ENCODE results near the gene GRB14.

The GRB14 gene

DNA sequence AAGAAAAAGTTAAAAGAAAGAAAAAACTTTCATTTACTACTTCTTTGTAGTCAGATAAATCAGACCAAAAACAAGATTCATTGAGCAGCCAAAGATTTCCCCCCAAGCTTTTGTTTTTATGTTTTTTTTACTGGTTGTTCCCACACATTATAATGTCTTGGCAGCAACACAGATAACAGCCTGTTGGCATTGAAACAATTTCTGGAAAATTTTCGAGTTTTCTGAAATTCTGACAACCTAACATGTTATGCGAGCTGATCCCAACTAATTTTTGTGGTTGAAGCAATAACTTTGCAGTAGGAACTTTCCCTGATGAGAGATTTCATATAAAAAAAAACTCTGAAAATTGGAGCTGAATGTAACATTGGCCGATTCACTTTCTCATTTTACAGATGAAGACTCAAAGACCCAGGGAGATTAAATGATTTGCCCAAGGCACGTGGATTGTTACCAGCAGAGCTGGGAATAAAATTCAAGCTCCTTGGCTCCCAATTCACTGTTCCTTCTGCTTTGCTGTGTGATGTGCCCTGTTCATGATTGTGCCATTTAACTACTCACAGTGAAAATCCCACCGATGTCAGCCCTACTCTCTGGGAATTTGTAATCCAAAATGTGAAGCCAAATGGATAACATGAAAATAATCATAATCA, 167.5 kb downstream of the GRB14 start:
- TF ChIP-seq CTCF (IDR thresholded peaks at IDR 0.05; ENCODE audit: borderline replicate concordance, extremely low read depth, low read length, poor library complexity, severe bottlenecking) (no peak), EZH2 (IDR thresholded peaks at IDR 0.05; ENCODE audit: borderline replicate concordance, low read depth, low read length, severe bottlenecking) (no peak)
- Histone ChIP-seq H3K79me2 (ENCODE audit: insufficient read depth, low read length) (no peaks in the 10 kb centered on the region), H3K4me2 (ENCODE audit: insufficient read depth, low read length) (no peak overlapping the region), H3K9me3 (ENCODE audit: insufficient read depth, low read length, severe bottlenecking) (no peaks in the 10 kb centered on the region), H2AFZ (ENCODE audit: low read depth, low read length) (no peak overlapping the region), H4K20me1 (ENCODE audit: insufficient read depth, low read length) (no peaks in the 10 kb centered on the region), H3K36me3 (ENCODE audit: insufficient read depth, low read length) (no peaks in the 10 kb centered on the region), H3K27ac (ENCODE audit: low read length) (no peak overlapping the region), H3K4me1 (ENCODE audit: insufficient read depth, low read length) (no peaks in the 10 kb centered on the region), H3K4me3 (ENCODE audit: low read depth in 1 of 2, low read length in 2 of 2) (no peak overlapping the region), H3K9ac (ENCODE audit: low read depth, low read length) (no peak overlapping the region), H3K27me3 (ENCODE audit: insufficient read depth, low read length, poor library complexity) (peaks cover 11% of the 10 kb centered on the region)
- ATAC-seq (ENCODE audit: insufficient read depth, low read depth) (no peak), DNase-seq (no peak)

DNA sequence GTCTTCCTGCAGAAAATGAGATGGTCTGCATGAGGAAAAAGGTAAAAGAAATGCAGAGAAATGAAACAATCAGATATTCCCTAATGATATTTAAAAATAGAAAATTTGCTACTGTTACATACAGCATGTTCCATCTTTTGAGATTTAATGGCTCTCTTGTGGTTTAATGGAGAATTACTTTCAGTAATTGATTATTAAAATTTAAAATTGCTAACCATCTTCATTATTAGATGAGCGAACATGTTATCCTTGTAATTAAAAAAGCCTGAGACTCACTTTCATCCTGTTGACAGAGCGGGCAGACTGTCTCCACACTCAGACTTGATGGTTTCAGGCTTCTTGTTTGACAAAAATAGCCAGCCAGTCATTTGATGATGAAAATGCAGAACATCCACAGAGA, 171.0 kb downstream of the GRB14 start:
- ATAC-seq (ENCODE audit: insufficient read depth, low read depth) (no peak), DNase-seq (no peak)
- Histone ChIP-seq H3K36me3 (ENCODE audit: insufficient read depth, low read length) (no peaks in the 10 kb centered on the region), H3K27me3 (ENCODE audit: insufficient read depth, low read length, poor library complexity) (peaks cover 8% of the 10 kb centered on the region), H4K20me1 (ENCODE audit: insufficient read depth, low read length) (no peaks in the 10 kb centered on the region), H2AFZ (ENCODE audit: low read depth, low read length) (no peak overlapping the region), H3K4me3 (ENCODE audit: low read depth in 1 of 2, low read length in 2 of 2) (no peak overlapping the region), H3K79me2 (ENCODE audit: insufficient read depth, low read length) (no peaks in the 10 kb centered on the region), H3K4me2 (ENCODE audit: insufficient read depth, low read length) (no peak overlapping the region), H3K9ac (ENCODE audit: low read depth, low read length) (no peak overlapping the region), H3K4me1 (ENCODE audit: insufficient read depth, low read length) (no peaks in the 10 kb centered on the region), H3K9me3 (ENCODE audit: insufficient read depth, low read length, severe bottlenecking) (no peaks in the 10 kb centered on the region), H3K27ac (ENCODE audit: low read length) (no peak overlapping the region)
- TF ChIP-seq CTCF (IDR thresholded peaks at IDR 0.05; ENCODE audit: borderline replicate concordance, extremely low read depth, low read length, poor library complexity, severe bottlenecking): no peak
- no peak for TF ChIP-seq EZH2 (IDR thresholded peaks at IDR 0.05; ENCODE audit: borderline replicate concordance, low read depth, low read length, severe bottlenecking)

DNA sequence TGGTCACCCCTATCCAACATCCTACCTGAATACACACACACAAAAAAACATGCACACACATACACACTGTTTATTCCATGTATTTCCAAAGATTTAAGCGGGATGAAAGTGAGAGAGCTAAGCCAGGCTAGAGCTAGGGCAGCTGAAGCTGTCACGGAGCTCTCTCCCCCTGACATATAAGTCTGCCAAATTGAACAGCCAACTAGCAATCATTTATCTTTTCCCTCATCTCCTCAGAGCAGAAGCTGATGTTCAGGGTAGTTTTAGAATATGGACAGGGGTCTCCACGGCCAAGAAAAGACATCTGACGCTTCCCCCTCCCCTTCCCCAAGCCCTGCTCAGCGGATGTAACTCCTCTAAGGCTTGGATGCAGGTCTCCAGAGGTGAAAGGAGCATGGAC, 171.6 kb downstream of the GRB14 start:
- Histone ChIP-seq H3K79me2 (ENCODE audit: insufficient read depth, low read length) (no peaks in the 10 kb centered on the region), H3K4me3 (ENCODE audit: low read depth in 1 of 2, low read length in 2 of 2) (no peak overlapping the region), H3K27ac (ENCODE audit: low read length) (no peak overlapping the region), H4K20me1 (ENCODE audit: insufficient read depth, low read length) (no peaks in the 10 kb centered on the region), H3K9me3 (ENCODE audit: insufficient read depth, low read length, severe bottlenecking) (no peaks in the 10 kb centered on the region), H3K4me1 (ENCODE audit: insufficient read depth, low read length) (no peaks in the 10 kb centered on the region), H3K9ac (ENCODE audit: low read depth, low read length) (no peak overlapping the region), H3K36me3 (ENCODE audit: insufficient read depth, low read length) (no peaks in the 10 kb centered on the region), H3K4me2 (ENCODE audit: insufficient read depth, low read length) (no peak overlapping the region), H2AFZ (ENCODE audit: low read depth, low read length) (no peak overlapping the region), H3K27me3 (ENCODE audit: insufficient read depth, low read length, poor library complexity) (peaks cover 8% of the 10 kb centered on the region)
- ATAC-seq (ENCODE audit: insufficient read depth, low read depth): no peak
- no peak for DNase-seq
- no peak for TF ChIP-seq EZH2 (IDR thresholded peaks at IDR 0.05; ENCODE audit: borderline replicate concordance, low read depth, low read length, severe bottlenecking)
- no peak for TF ChIP-seq CTCF (IDR thresholded peaks at IDR 0.05; ENCODE audit: borderline replicate concordance, extremely low read depth, low read length, poor library complexity, severe bottlenecking)

Measured in DND-41 (cell line).